ENCODE measurements around the gene ACOT6. TPM values are rescaled to one million over a fixed set of nuclear protein-coding genes. Genes with fewer than 3 reads are reported as not detected.

ACOT6 gene
- total and polyA plus RNA-seq, 9 of the 15 experiments (the other 6 are each of a cell fraction or from before 2014, with no cell fraction given), result not detected

GRCh38 chr14:73616831-73617230 is 4.5 kb downstream of the ACOT6 start (continued):
- TF ChIP-seq CEBPB (tag; IDR thresholded peaks at IDR 0.05) (no peak), FOXJ3 (CRISPR knock-in tag; IDR thresholded peaks at IDR 0.05) (no peak), ZNF280B (CRISPR knock-in tag; IDR thresholded peaks at IDR 0.05) (no peak), HCFC1 (IDR thresholded peaks at IDR 0.05; ENCODE audit: low read depth, low read length) (no peak), KDM4B (IDR thresholded peaks at IDR 0.05; ENCODE audit: borderline replicate concordance in 2 of 2, low read depth in 1 of 2) (no peak), ZNF263 (CRISPR knock-in tag; IDR thresholded peaks at IDR 0.05; ENCODE audit: borderline replicate concordance) (no peak), ZNF609 (CRISPR knock-in tag; IDR thresholded peaks at IDR 0.05; ENCODE audit: borderline replicate concordance) (no peak), RREB1 (CRISPR knock-in tag; IDR thresholded peaks at IDR 0.05) (no peak), POLR2B (IDR thresholded peaks at IDR 0.05; ENCODE audit: low read depth, partially characterized antibody) (no peak), RFX7 (CRISPR knock-in tag; IDR thresholded peaks at IDR 0.05) (no peak), DNMT1 (IDR thresholded peaks at IDR 0.05) (no peak), ZBED1 (IDR thresholded peaks at IDR 0.05) (no peak)
